ENCODE measurements around the gene CPNE9. TPM values are rescaled to one million over a fixed set of nuclear protein-coding genes. Genes with fewer than 3 reads are reported as not detected.

CPNE9 gene
- total RNA-seq, 1 donor from 2014 or later: 1.3 TPM

DNA sequence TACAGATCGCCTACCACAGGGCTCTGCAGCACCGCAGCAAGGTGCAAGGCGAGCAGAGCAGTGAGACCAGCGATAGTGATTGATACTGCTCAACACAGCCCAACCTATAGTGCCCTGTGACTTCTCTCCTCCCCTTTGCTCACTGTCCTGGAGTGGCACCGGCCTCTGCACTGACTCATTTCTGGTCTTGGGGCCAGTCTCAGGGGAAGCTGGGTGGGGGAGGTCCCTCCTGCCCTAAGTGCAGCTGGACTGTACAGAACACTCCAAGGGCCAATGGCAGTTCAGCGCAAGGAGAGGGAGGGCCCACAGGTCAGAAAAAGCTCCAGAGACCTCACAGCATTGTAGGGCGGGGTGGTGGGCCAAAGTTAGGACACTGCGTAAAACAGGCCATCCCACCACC, 43.6 kb downstream of the CPNE9 start:
- Mint-ChIP-seq H3K4me1 (peaks cover 33% of the 10 kb centered on the region), H3K36me3 (ENCODE audit: low read depth) (peaks cover 4% of the 10 kb centered on the region), H3K27me3 (ENCODE audit: low read depth) (peaks cover 4% of the 10 kb centered on the region), H3K4me3 (peak overlapping the region; percentile 68), H3K27ac (ENCODE audit: unreplicated experiment) (no peak overlapping the region), H3K9me3 (no peaks in the 10 kb centered on the region)
- no peak for DNase-seq (ENCODE audit: low read depth, low spot score)
- TF ChIP-seq CTCF (conservative IDR thresholded peaks at IDR 0.05): no peak

GRCh38 chr3:9748031-9748430, 44.4 kb downstream of the CPNE9 start:
- no peak for TF ChIP-seq CTCF (conservative IDR thresholded peaks at IDR 0.05)
- H3K27ac Mint-ChIP-seq (ENCODE audit: unreplicated experiment): no peak overlapping the region
- H3K36me3 Mint-ChIP-seq (ENCODE audit: low read depth): peaks cover 4% of the 10 kb centered on the region

DNA sequence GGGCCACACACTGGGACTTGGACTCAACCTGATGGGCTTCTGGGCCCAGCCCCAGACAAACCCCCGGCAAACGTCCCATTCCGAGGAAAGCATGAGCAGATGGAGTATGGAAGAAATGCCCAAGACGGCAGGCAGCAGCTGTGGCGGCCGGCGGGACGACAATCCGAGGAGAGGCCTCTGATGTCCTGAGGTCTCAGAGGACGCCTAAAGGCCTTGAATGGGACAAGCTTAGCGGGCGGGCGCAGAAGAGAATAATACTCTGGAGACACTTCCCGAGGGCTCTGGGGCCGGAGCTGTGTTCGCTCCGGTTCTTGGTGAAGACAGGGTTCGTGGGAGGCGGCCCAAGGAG, 45.6 kb downstream of the CPNE9 start:
- Mint-ChIP-seq H3K4me1 (peaks cover 33% of the 10 kb centered on the region), H3K27ac (ENCODE audit: unreplicated experiment) (peak overlapping the region; percentile 98), H3K9me3 (no peaks in the 10 kb centered on the region), H3K36me3 (ENCODE audit: low read depth) (peaks cover 4% of the 10 kb centered on the region), H3K27me3 (ENCODE audit: low read depth) (peaks cover 4% of the 10 kb centered on the region), H3K4me3 (peak overlapping the region; percentile 99)
- TF ChIP-seq CTCF (conservative IDR thresholded peaks at IDR 0.05): no peak
- DNase-seq (ENCODE audit: low read depth, low spot score): no peak

More at GRCh38 chr3:9748031-9748430, 44.4 kb downstream of the CPNE9 start:
- Mint-ChIP-seq H3K27me3 (ENCODE audit: low read depth) (peaks cover 4% of the 10 kb centered on the region), H3K4me1 (peaks cover 33% of the 10 kb centered on the region), H3K4me3 (peak overlapping the region; percentile 67), H3K9me3 (no peaks in the 10 kb centered on the region)
- DNase-seq (ENCODE audit: low read depth, low spot score): no peak

- H3K27me3 Mint-ChIP-seq (ENCODE audit: low read depth): peaks cover 4% of the 10 kb centered on the region
- no peak for TF ChIP-seq CTCF (conservative IDR thresholded peaks at IDR 0.05)
- peak within 1 kb of the TSS; percentile 98 for H3K27ac Mint-ChIP-seq (ENCODE audit: unreplicated experiment)
- peaks cover under 1% of the 10 kb centered on the region for H3K36me3 Mint-ChIP-seq (ENCODE audit: low read depth)
- peak; percentile 90 for DNase-seq (ENCODE audit: low read depth, low spot score)
- peak within 1 kb of the TSS; percentile 99 for H3K4me3 Mint-ChIP-seq
- H3K9me3 Mint-ChIP-seq: no peaks in the 10 kb centered on the region
- H3K4me1 Mint-ChIP-seq: peaks cover 33% of the 10 kb centered on the region
These were observed 46.3 kb downstream of the CPNE9 start, which contains the start of gene OGG1 for GRCh38 chr3:9749645-9750555. OGG1 (plus strand) TSS chr3:9749952; CDS start chr3:9750287, 335 bp downstream.

DNA sequence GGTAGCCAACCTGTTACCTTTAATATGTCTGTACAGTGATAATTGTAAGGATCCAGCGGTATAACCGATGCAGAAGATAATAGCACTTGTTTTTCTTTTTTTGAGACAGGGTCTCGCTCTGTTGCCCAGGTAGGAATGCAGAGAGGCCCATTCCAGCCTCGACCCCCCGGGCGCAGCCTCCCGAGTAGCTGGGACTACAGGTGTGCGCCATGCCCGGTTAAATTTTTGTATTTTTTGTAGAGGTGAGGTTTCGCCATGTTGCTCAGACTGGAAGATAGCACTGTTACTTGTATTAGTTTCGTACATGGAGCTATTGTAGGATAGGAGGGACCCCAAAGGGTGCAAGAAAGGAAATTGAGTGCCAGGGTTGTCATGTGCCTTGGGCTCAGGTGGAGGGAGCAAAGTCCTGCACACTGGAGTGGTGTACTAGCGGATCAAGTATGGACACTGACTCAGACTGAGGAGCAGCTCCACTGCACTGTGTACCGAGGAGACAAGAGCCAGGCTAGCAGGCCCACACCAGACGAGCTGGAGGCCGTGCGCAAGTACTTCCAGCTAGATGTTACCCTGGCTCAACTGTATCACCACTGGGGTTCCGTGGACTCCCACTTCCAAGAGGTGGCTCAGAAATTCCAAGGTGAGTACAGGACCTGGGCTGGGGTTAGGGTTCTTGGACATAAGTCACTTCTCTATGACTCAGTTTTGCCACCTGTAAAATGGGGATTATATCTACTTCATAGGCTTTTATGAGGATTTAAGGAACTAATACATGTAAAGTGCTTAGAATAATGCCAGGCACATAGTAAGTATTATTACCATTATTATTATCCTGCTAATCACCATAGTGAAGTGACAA, 47.2 kb downstream of the CPNE9 start:
- no peaks in the 10 kb centered on the region for H3K36me3 Mint-ChIP-seq (ENCODE audit: low read depth)
- peak overlapping the region; percentile 99 for H3K4me3 Mint-ChIP-seq
- H3K9me3 Mint-ChIP-seq: no peaks in the 10 kb centered on the region
- H3K27me3 Mint-ChIP-seq (ENCODE audit: low read depth): peaks cover 4% of the 10 kb centered on the region
- no peak for DNase-seq (ENCODE audit: low read depth, low spot score)
- peak overlapping the region; percentile 98 for H3K27ac Mint-ChIP-seq (ENCODE audit: unreplicated experiment)
- H3K4me1 Mint-ChIP-seq: peaks cover 33% of the 10 kb centered on the region
- no peak for TF ChIP-seq CTCF (conservative IDR thresholded peaks at IDR 0.05)

Measured in neural crest cell (in vitro differentiated cells).